OCI-LY3 (cell line): Measurements from ENCODE around the gene MYL3.

Experiments used
- H2AFZ ChIP-seq: fragments of 200-600, 300-600 bp; shearing (Covaris generic); 2 replicates; pipeline ENCODE4 v1.6.0; 2014; ENCODE audit warnings: antibody characterized with exemption, low read depth, low read length
- H3K27ac ChIP-seq: fragments of 200-600, 300-600 bp; sonication (generic); 2 replicates; pipeline ENCODE4 v1.5.1; 2014; ENCODE audit warnings: mild to moderate bottlenecking, low read length, moderate library complexity, mixed read lengths
- H3K27me3 ChIP-seq: fragments of 200-600, 300-600 bp; sonication (generic); 2 replicates; pipeline ENCODE4 v1.6.1; 2014; ENCODE audit warnings: low read depth, low read length, mixed read lengths
- H3K36me3 ChIP-seq: fragments of 200-600, 300-600 bp; sonication (generic); replicated peaks from 2 replicates; pipeline ENCODE3; 2014; ENCODE audit warnings: low read depth, low read length, mixed read lengths
- H3K4me1 ChIP-seq: fragments of 300-600, 200-600 bp; sonication (generic); 2 replicates; pipeline ENCODE4 v1.6.1; 2014; ENCODE audit warnings: low read length, mixed read lengths
- H3K4me2 ChIP-seq: fragments of 200-600, 300-600 bp; sonication (generic); 2 replicates; pipeline ENCODE4 v1.6.1; 2014; ENCODE audit warnings: low read length, mixed read lengths
- H3K4me3 ChIP-seq: fragments of 300-600, 200-600 bp; sonication (generic); 2 replicates; pipeline ENCODE4 v1.5.1; 2014; ENCODE audit warnings: antibody characterized with exemption, mild to moderate bottlenecking, low read length, moderate library complexity
- H3K79me2 ChIP-seq: fragments of 300-600, 200-600 bp; shearing (Covaris generic); 2 replicates; pipeline ENCODE4 v1.6.1; 2014; ENCODE audit warnings: mild to moderate bottlenecking, low read length, mixed read lengths
- H3K9ac ChIP-seq: fragments of 300-600, 200-600 bp; shearing (Covaris generic); 2 replicates; pipeline ENCODE4 v1.6.0; 2014; ENCODE audit warnings: mild to moderate bottlenecking, low read length, moderate library complexity
- H3K9me3 ChIP-seq: fragments of 200-600, 300-600 bp; shearing (Covaris generic); 2 replicates; pipeline ENCODE4 v1.6.1; 2014; ENCODE audit warnings: low read length, mixed read lengths; ENCODE audit not compliant: insufficient read depth
- H4K20me1 ChIP-seq: fragments of 200-600, 300-600 bp; sonication (generic); 2 replicates; pipeline ENCODE4 v1.6.1; 2016; ENCODE audit warnings: low read length, mixed read lengths; ENCODE audit not compliant: insufficient read depth
- CTCF ChIP-seq: fragments of 200-600, 300-600 bp; sonication (generic); IDR thresholded peaks from 2 replicates; pipeline ENCODE4 v1.5.1; 2014; ENCODE audit warnings: antibody characterized with exemption, low read length, low read depth
- EZH2phosphoT487 ChIP-seq: fragments of 200-600 bp; shearing (Covaris generic); IDR thresholded peaks from 2 replicates; pipeline ENCODE4 v1.6.1; 2018; ENCODE audit warnings: antibody characterized with exemption, mixed run types, low read depth

MYL3 gene

GRCh38 chr3:46853441-46854415, 9.5 kb downstream of the MYL3 start:
- Histone ChIP-seq H2AFZ (no peak overlapping the region), H3K79me2 (no peaks in the 10 kb centered on the region), H3K4me1 (no peaks in the 10 kb centered on the region), H3K27ac (no peak overlapping the region), H3K9me3 (no peaks in the 10 kb centered on the region), H4K20me1 (no peaks in the 10 kb centered on the region), H3K4me2 (no peak overlapping the region), H3K27me3 (peaks cover 26% of the 10 kb centered on the region), H3K9ac (no peak overlapping the region), H3K4me3 (no peak overlapping the region), H3K36me3 (no peaks in the 10 kb centered on the region)
- TF ChIP-seq EZH2phosphoT487 (no peak), CTCF (no peak)

GRCh38 chr3:46852839-46853355, 10.3 kb downstream of the MYL3 start:
- Histone ChIP-seq H2AFZ (no peak overlapping the region), H3K4me2 (no peak overlapping the region), H3K9me3 (no peaks in the 10 kb centered on the region), H3K9ac (no peak overlapping the region), H3K4me3 (no peak overlapping the region), H3K36me3 (no peaks in the 10 kb centered on the region), H3K79me2 (no peaks in the 10 kb centered on the region), H3K4me1 (no peaks in the 10 kb centered on the region), H4K20me1 (no peaks in the 10 kb centered on the region), H3K27me3 (peaks cover 18% of the 10 kb centered on the region), H3K27ac (no peak overlapping the region)
- TF ChIP-seq EZH2phosphoT487 (no peak), CTCF (no peak)

- Histone ChIP-seq H3K9ac (no peak overlapping the region), H3K4me2 (no peak overlapping the region), H3K27me3 (peaks cover 16% of the 10 kb centered on the region), H3K27ac (no peak overlapping the region), H3K4me3 (no peak overlapping the region), H3K4me1 (no peaks in the 10 kb centered on the region), H3K79me2 (no peaks in the 10 kb centered on the region), H2AFZ (no peak overlapping the region), H3K9me3 (no peaks in the 10 kb centered on the region), H3K36me3 (no peaks in the 10 kb centered on the region), H4K20me1 (no peaks in the 10 kb centered on the region)
- TF ChIP-seq EZH2phosphoT487: no peak
- TF ChIP-seq CTCF: no peak
These were observed 10.9 kb downstream of the MYL3 start for GRCh38 chr3:46852334-46852720.
